B cell (primary cell): ENCODE measurements around the gene MGST2. TPM values are rescaled to one million over a fixed set of nuclear protein-coding genes. Genes with fewer than 3 reads are reported as not detected.

Source experiments
- ATAC-seq: fragments of 200-7000 bp; cut with Tn5 transposase; one replicate; pipeline ENCODE4 v1.10.0; 2021; ENCODE audit warnings: low read depth, mild to moderate bottlenecking, moderate number of reproducible peaks, moderate library complexity
- CTCF ChIA-PET: fragments of 350-600 bp; sonication (Branson Sonifier 250); formaldehyde crosslinking; loops from one replicate; lab custom pipeline; 2021; ENCODE audit warnings: antibody characterized with exemption, inconsistent platforms; lab: Charles Lee
- POLR2A ChIA-PET: fragments of 350-600 bp; sonication (Branson Sonifier 250); formaldehyde crosslinking; loops from one replicate; lab custom pipeline; 2021; ENCODE audit warnings: antibody characterized with exemption; lab: Charles Lee
- DNase-seq: peaks from one replicate; pipeline ENCODE4 v3.0.0; 2013
- H2AFZ ChIP-seq: 2 replicates; pipeline ENCODE4 v1.6.1; 2012; ENCODE audit warnings: mild to moderate bottlenecking, low read depth, low read length; ENCODE audit not compliant: insufficient read depth, poor library complexity, severe bottlenecking
- H3K27ac ChIP-seq, 2 donors: 1 replicate in 1 of 2; 2 replicates in 1 of 2; pipeline ENCODE4 v1.5.1; 2012 to 2013; ENCODE audit warnings: low read length in 2 of 2, mild to moderate bottlenecking in 2 of 2, moderate library complexity in 1 of 2
- H3K27me3 ChIP-seq, 4 experiments: fragments of 200-600 bp in 1 of 4; sonication (generic) in 1 of 4; replicated peaks in 1 of 4; 1 replicate in 2 of 4; 2 replicates in 2 of 4; pipeline versions ENCODE4 v1.6.1 to v1.7.0; 2013 to 2016; ENCODE audit warnings: low read length in 3 of 4, mild to moderate bottlenecking in 2 of 4, mixed read lengths in 1 of 4, moderate library complexity in 1 of 4; ENCODE audit not compliant: insufficient read depth in 4 of 4, control insufficient read depth in 3 of 4; ENCODE audit errors: control extremely low read depth in 1 of 4
- H3K36me3 ChIP-seq, 2 experiments: replicated peaks in 1 of 2; 1 replicate in 1 of 2; 2 replicates in 1 of 2; pipeline versions ENCODE4 v1.6.1 to v1.7.1; 2013; ENCODE audit warnings: low read length in 1 of 2; ENCODE audit not compliant: insufficient read depth in 2 of 2, control insufficient read depth in 1 of 2; ENCODE audit errors: control extremely low read depth in 1 of 2, extremely low read depth in 1 of 2
- H3K4me1 ChIP-seq, 2 donors: fragments of 200-600 bp in 1 of 2; sonication (generic) in 1 of 2; 1 replicate in 1 of 2; 2 replicates in 1 of 2; pipeline versions ENCODE4 v1.5.1 to v1.6.1; 2013 to 2017; ENCODE audit warnings: low read length in 2 of 2; ENCODE audit not compliant: control insufficient read depth in 2 of 2, insufficient read depth in 2 of 2
- H3K4me2 ChIP-seq: replicated peaks from 2 replicates; pipeline ENCODE3; 2012; ENCODE audit warnings: mild to moderate bottlenecking, low read depth, low read length; ENCODE audit not compliant: poor library complexity, severe bottlenecking
- H3K4me3 ChIP-seq, 5 experiments: fragments of 200-600 bp in 1 of 5; sonication (generic) in 1 of 5; 1 replicate in 3 of 5; 2 replicates in 2 of 5; pipeline versions ENCODE4 v1.5.1 to v1.7.0; 2011 to 2016; ENCODE audit warnings: low read length in 4 of 5, mild to moderate bottlenecking in 4 of 5, low read depth in 2 of 5, control low read depth in 1 of 5, moderate library complexity in 1 of 5; ENCODE audit not compliant: insufficient read depth in 1 of 5; ENCODE audit errors: control extremely low read depth in 1 of 5, extremely low read depth in 1 of 5
- H3K79me2 ChIP-seq: fragments of 200-600 bp; sonication (generic); one replicate; pipeline ENCODE4 v1.6.0; 2016; ENCODE audit warnings: low read length; ENCODE audit not compliant: control insufficient read depth, insufficient read depth
- H3K9ac ChIP-seq: fragments of 200-600 bp; sonication (generic); 2 replicates; pipeline ENCODE4 v1.6.1; 2017; ENCODE audit warnings: mild to moderate bottlenecking, low read length, moderate library complexity
- H3K9me3 ChIP-seq, 3 donors: one replicate each; pipeline versions ENCODE4 v1.6.1 to v1.7.1; 2013; ENCODE audit warnings: low read length in 2 of 3; ENCODE audit not compliant: control insufficient read depth in 2 of 3, insufficient read depth in 1 of 3; ENCODE audit errors: control extremely low read depth in 1 of 3
- H4K20me1 ChIP-seq: 2 replicates; pipeline ENCODE4 v1.6.0; 2012; ENCODE audit warnings: mild to moderate bottlenecking, low read length; ENCODE audit not compliant: insufficient read depth, control insufficient read depth, poor library complexity, severe bottlenecking
- H3K27ac Mint-ChIP-seq: one replicate; pipeline ENCODE4 v1.8.0; 2021; ENCODE audit warnings: mixed read lengths
- H3K27me3 Mint-ChIP-seq: one replicate; pipeline ENCODE4 v1.8.0; 2021; ENCODE audit warnings: mixed read lengths
- H3K4me1 Mint-ChIP-seq: one replicate; pipeline ENCODE4 v1.8.0; 2021; ENCODE audit warnings: mixed read lengths
- H3K4me3 Mint-ChIP-seq: one replicate; pipeline ENCODE4 v1.8.0; 2021; ENCODE audit warnings: mixed read lengths
- H3K9me3 Mint-ChIP-seq: one replicate; pipeline ENCODE4 v1.8.0; 2022; ENCODE audit warnings: mixed read lengths; ENCODE audit not compliant: insufficient read depth
- EZH2 ChIP-seq: IDR thresholded peaks from 2 replicates; pipeline ENCODE4 v1.6.1; 2012; ENCODE audit warnings: borderline replicate concordance, low read depth, mild to moderate bottlenecking, moderate library complexity, low read length; ENCODE audit not compliant: insufficient read depth, poor library complexity, severe bottlenecking
- WGBS: methylation state at CpG from one replicate; pipeline ENCODE4 v1.1.5; 2013; ENCODE audit warnings: missing lambda C conversion rate; ENCODE audit not compliant: insufficient coverage; 5-methylcytosine and 5-hydroxymethylcytosine counted together
- intact Hi-C: fragments of 100-400 bp; cut with micrococcal nuclease; formaldehyde crosslinking; loops from one replicate; pipeline ENCODE4 v1.10.0; 2022
- polyA plus RNA-seq: library from polyadenylated mRNA; depleted of rRNA; stranded (reverse); fragments of >200 nt; gene quantifications from 2 replicates; pipeline ENCODE4 v1.2.3, GENCODE V29; 2012
- total RNA-seq, 2 donors: library from RNA; stranded (reverse); fragments of 120-200 nt in 1 of 2; gene quantifications; 1 replicate in 1 of 2; 2 replicates in 1 of 2; pipeline versions ENCODE4 v1.2.3 to v1.2.4, GENCODE V29; 2013 to 2022
- TF ChIP-seq, protein P1 (sequence below): fragments of 200-600 bp; IDR thresholded peaks from one replicate; pipeline ENCODE4 v1.8.0; 2022; ENCODE audit warnings: antibody characterized with exemption, mild to moderate bottlenecking

Gene MGST2
- total and polyA plus RNA-seq, 2 donors (not counting 1 experiment from before 2014, with no cell fraction given), result 0.81 to 3.4 TPM

DNA sequence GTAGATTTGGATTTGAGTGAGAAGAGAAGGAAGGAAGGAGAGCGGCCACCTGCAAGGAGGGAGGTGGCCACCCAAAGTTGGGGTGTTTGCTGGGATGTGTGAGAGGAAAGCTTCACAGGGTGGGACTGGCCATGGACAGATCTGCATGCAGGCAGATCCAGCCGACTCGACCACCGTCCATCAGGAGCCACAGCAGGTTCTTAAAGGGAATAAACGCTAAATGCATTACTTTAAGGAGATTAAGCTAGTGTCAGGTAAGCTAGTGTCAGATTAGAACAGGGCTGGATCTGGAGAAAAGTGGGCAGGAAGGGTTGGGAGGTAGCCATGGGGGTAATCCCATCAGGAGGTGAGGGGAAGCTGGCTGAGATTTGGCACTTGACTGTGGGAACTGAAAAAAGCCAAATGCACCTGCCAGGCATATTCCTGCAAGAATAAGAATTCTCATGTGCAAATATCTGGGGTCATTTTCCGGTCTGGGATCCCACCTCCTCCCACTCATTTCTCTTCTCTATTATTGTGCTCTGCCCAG lies 79.6 kb downstream of the MGST2 start:
- H3K4me3 Mint-ChIP-seq, result no peak overlapping the region
- Histone ChIP-seq H3K4me2 (no peak overlapping the region), H3K27me3 (no peaks in the 10 kb centered on the region), H3K9ac (no peak overlapping the region), H3K79me2 (no peaks in the 10 kb centered on the region), H3K4me3 (no peak overlapping the region), H3K9me3 (no peaks in the 10 kb centered on the region), H3K4me1 (no peaks in the 10 kb centered on the region), H2AFZ (no peak overlapping the region), H3K36me3 (no peaks in the 10 kb centered on the region), H4K20me1 (no peaks in the 10 kb centered on the region), H3K27ac (no peak overlapping the region)
- ChIA-PET POLR2A (no interaction called here), CTCF (no interaction called here)
- DNase-seq (no peak), ATAC-seq (no peak)
- H3K9me3 Mint-ChIP-seq, result no peaks in the 10 kb centered on the region
- peaks cover 13% of the 10 kb centered on the region for H3K27me3 Mint-ChIP-seq
- 94% methylated on average over 5 of the region's 6 CpGs for WGBS
- no peaks in the 10 kb centered on the region for H3K4me1 Mint-ChIP-seq
- TF ChIP-seq, protein P1, sequence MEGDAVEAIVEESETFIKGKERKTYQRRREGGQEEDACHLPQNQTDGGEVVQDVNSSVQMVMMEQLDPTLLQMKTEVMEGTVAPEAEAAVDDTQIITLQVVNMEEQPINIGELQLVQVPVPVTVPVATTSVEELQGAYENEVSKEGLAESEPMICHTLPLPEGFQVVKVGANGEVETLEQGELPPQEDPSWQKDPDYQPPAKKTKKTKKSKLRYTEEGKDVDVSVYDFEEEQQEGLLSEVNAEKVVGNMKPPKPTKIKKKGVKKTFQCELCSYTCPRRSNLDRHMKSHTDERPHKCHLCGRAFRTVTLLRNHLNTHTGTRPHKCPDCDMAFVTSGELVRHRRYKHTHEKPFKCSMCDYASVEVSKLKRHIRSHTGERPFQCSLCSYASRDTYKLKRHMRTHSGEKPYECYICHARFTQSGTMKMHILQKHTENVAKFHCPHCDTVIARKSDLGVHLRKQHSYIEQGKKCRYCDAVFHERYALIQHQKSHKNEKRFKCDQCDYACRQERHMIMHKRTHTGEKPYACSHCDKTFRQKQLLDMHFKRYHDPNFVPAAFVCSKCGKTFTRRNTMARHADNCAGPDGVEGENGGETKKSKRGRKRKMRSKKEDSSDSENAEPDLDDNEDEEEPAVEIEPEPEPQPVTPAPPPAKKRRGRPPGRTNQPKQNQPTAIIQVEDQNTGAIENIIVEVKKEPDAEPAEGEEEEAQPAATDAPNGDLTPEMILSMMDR, result no peak
- TF ChIP-seq EZH2, result no peak
- intact Hi-C loops, result no loop called here
- no peak overlapping the region for H3K27ac Mint-ChIP-seq

DNA sequence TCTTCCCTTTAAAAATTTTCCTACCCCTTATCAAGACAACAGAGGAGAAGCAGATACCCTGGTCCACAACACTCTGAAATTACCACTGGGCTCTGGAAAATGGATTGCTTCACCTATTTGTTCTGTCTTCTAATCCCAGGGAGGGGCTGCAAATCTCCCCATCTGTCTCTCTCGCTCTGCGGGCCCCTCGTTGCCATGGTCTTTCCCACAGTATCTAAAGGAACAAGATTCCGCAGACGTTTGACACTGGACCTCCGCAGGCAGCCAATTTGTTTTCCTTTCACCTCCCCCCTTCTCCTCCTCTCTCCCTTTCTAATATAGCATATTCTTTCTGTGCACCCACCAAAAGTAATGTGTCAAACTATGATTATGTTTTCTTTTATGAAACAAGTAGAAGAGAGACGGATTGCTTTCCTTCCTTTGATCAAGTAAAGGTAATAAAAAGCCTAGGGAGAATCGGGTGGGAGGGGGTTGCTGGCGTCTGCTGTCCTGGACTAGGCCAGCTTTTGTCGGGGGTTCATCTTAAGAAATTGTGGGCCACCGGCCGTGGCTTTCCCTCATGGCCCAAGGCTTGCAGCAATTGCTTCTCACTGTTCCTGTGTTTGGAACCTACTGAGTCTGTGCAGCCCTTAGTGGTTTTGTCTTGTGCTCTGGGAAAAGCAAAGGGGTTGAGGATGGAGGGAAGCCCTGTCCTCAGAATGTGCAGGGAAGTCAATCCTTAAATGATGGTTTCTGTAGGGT lies 81.0 kb downstream of the MGST2 start:
- Histone ChIP-seq H3K9ac (no peak overlapping the region), H3K27me3 (no peaks in the 10 kb centered on the region), H3K4me1 (no peaks in the 10 kb centered on the region), H3K4me3 (no peak overlapping the region), H3K36me3 (no peaks in the 10 kb centered on the region), H3K79me2 (no peaks in the 10 kb centered on the region), H3K4me2 (no peak overlapping the region), H2AFZ (no peak overlapping the region), H3K9me3 (no peaks in the 10 kb centered on the region), H4K20me1 (no peaks in the 10 kb centered on the region), H3K27ac (no peak overlapping the region)
- intact Hi-C loops, result no loop called here
- WGBS, result 88% methylated on average over 11 of the region's 12 CpGs
- ATAC-seq (no peak), DNase-seq (no peak)
- H3K27me3 Mint-ChIP-seq, result peaks cover 13% of the 10 kb centered on the region
- TF ChIP-seq EZH2, result no peak
- TF ChIP-seq, protein P1, result no peak
- H3K9me3 Mint-ChIP-seq, result no peaks in the 10 kb centered on the region
- no peak overlapping the region for H3K27ac Mint-ChIP-seq
- ChIA-PET POLR2A (no interaction called here), CTCF (no interaction called here)
- no peaks in the 10 kb centered on the region for H3K4me1 Mint-ChIP-seq
- H3K4me3 Mint-ChIP-seq, result no peak overlapping the region
